SU-DHL-6 (cell line): Measurements from ENCODE around the gene RAP1GAP.

Source experiments
- H2AFZ ChIP-seq: fragments of 200-600 bp; sonication (generic); 2 replicates; pipeline ENCODE4 v1.6.1; 2014; ENCODE audit warnings: low read depth, mild to moderate bottlenecking, moderate library complexity, mixed read lengths, antibody characterized with exemption, low read length; ENCODE audit not compliant: severe bottlenecking
- H3F3A ChIP-seq: fragments of 200-600 bp; shearing (Covaris generic); 2 replicates; pipeline ENCODE4 v1.6.0; 2016; ENCODE audit warnings: antibody characterized with exemption, mild to moderate bottlenecking; ENCODE audit not compliant: insufficient read depth
- H3K27ac ChIP-seq: fragments of 200-600 bp; sonication (generic); 2 replicates; pipeline ENCODE4 v1.5.1; 2016; ENCODE audit warnings: low read depth, mild to moderate bottlenecking, low read length, moderate library complexity, mixed read lengths
- H3K27me3 ChIP-seq: fragments of 200-600 bp; sonication (generic), shearing (Covaris generic); 2 replicates; pipeline ENCODE4 v1.6.0; 2014; ENCODE audit warnings: mild to moderate bottlenecking, low read length
- H3K36me3 ChIP-seq: fragments of 200-600 bp; sonication (generic); 2 replicates; pipeline ENCODE4 v1.6.1; 2014; ENCODE audit warnings: mild to moderate bottlenecking, low read length, mixed read lengths
- H3K4me2 ChIP-seq: fragments of 300-600, 200-600 bp; shearing (Covaris generic), sonication (generic); 2 replicates; pipeline ENCODE4 v1.6.0; 2014; ENCODE audit warnings: low read length, low read depth, mild to moderate bottlenecking; ENCODE audit not compliant: poor library complexity, severe bottlenecking
- H3K4me3 ChIP-seq: fragments of 200-600 bp; sonication (generic); 2 replicates; pipeline ENCODE4 v1.5.1; 2014; ENCODE audit warnings: antibody characterized with exemption, low read length, mild to moderate bottlenecking, mixed read lengths; ENCODE audit not compliant: insufficient read depth, poor library complexity, severe bottlenecking
- H3K79me2 ChIP-seq: fragments of 200-600 bp; sonication (generic); 2 replicates; pipeline ENCODE4 v1.6.1; 2014; ENCODE audit warnings: mild to moderate bottlenecking, low read length, moderate library complexity; ENCODE audit not compliant: insufficient read depth
- H3K9ac ChIP-seq: fragments of 200-600 bp; sonication (generic); 2 replicates; pipeline ENCODE4 v1.7.0; 2014; ENCODE audit warnings: mild to moderate bottlenecking, low read length
- H3K9me2 ChIP-seq: fragments of 200-600 bp; sonication (generic); replicated peaks from 2 replicates; pipeline ENCODE4 v1.6.1; 2014; ENCODE audit warnings: low read length; ENCODE audit not compliant: insufficient read depth
- H3K9me3 ChIP-seq: fragments of 200-600 bp; sonication (generic); 2 replicates; pipeline ENCODE4 v1.6.1; 2014; ENCODE audit warnings: low read length, mixed read lengths; ENCODE audit not compliant: insufficient read depth
- H4K20me1 ChIP-seq: fragments of 200-600 bp; sonication (generic); 2 replicates; pipeline ENCODE4 v1.6.1; 2014; ENCODE audit warnings: low read depth, mild to moderate bottlenecking, antibody characterized with exemption, low read length, moderate library complexity, mixed read lengths
- EZH2phosphoT487 ChIP-seq: fragments of 200-600 bp; sonication (generic), shearing (Covaris generic); conservative IDR thresholded peaks from 2 replicates; pipeline ENCODE4 v1.6.1; 2018; ENCODE audit warnings: mild to moderate bottlenecking, antibody characterized with exemption, low read length, moderate library complexity, mixed read lengths
- TF ChIP-seq, protein P1 (sequence below): fragments of 200-600 bp; sonication (generic); IDR thresholded peaks from one replicate; pipeline ENCODE4 v1.5.1; 2017; ENCODE audit warnings: antibody characterized with exemption, mild to moderate bottlenecking, low read length, moderate library complexity; ENCODE audit not compliant: insufficient read depth, poor library complexity, severe bottlenecking

Gene RAP1GAP

DNA sequence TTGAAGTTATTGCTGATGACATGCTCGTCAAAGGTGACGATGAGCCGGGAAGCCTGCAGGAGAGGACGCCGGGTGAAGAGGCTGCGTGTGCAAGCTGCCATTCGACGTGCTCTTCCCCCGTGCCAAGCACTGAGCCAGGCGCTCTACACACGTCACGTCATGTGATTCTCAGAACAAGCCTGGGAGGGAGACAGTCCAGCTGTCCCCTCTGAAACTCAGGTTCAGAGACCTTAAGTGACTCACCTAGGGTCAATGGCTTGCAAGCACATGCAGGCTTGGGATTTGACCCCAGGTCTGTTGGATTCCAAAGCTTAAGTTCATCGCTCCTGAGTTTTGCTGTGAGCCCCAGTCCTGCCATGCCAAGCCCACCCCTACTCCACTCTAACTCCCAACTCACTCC lies 57.1 kb downstream of the RAP1GAP start:
- Histone ChIP-seq H3K4me2 (no peak overlapping the region), H3K79me2 (no peaks in the 10 kb centered on the region), H2AFZ (no peak overlapping the region), H3K9me2 (no peaks in the 10 kb centered on the region), H3K36me3 (no peaks in the 10 kb centered on the region), H3K4me3 (no peak overlapping the region), H3K9ac (no peak overlapping the region), H4K20me1 (no peaks in the 10 kb centered on the region), H3F3A (no peaks in the 10 kb centered on the region), H3K9me3 (no peaks in the 10 kb centered on the region), H3K27ac (no peak overlapping the region), H3K27me3 (no peaks in the 10 kb centered on the region)
- TF ChIP-seq EZH2phosphoT487: no peak
- TF ChIP-seq, protein P1, sequence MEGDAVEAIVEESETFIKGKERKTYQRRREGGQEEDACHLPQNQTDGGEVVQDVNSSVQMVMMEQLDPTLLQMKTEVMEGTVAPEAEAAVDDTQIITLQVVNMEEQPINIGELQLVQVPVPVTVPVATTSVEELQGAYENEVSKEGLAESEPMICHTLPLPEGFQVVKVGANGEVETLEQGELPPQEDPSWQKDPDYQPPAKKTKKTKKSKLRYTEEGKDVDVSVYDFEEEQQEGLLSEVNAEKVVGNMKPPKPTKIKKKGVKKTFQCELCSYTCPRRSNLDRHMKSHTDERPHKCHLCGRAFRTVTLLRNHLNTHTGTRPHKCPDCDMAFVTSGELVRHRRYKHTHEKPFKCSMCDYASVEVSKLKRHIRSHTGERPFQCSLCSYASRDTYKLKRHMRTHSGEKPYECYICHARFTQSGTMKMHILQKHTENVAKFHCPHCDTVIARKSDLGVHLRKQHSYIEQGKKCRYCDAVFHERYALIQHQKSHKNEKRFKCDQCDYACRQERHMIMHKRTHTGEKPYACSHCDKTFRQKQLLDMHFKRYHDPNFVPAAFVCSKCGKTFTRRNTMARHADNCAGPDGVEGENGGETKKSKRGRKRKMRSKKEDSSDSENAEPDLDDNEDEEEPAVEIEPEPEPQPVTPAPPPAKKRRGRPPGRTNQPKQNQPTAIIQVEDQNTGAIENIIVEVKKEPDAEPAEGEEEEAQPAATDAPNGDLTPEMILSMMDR: no peak

DNA sequence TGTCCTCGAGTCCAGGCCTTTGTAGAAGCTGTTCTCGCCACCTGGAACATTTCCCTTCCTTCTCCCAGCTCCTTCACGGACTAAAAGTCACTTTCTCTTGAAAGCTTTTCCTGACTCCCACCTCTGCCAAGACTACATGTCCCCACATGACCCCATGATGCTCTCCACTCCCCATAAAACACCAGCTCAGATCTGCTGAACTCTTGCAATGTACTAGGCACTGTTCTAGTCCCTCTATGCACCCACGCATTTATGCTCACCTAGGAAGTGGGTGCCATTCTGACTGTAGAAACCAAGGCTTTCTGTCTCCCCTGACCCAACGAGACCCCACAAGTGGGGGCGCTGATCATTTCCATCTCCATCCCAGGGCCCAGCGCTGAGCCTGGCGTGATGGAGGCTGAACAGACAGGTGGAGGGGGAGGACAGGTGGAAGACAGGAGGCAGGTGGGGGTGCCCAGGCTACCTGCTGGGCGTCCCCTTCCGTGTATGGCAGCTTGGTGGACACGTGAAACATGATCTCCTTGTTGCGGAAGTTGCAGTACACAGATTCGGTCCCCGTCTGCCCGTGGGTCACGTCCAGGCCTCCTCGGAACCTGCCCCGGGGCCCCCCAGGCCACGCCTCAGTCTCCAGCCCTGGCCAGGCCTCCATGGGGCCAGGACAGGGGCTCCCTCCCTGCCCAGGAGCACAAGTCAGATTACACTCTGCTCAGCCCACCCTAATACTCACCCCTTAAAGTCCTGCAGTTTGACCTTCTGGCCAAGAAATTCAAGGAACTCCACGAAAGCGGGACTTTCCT lies 58.0 kb downstream of the RAP1GAP start:
- Histone ChIP-seq H3K9me2 (no peaks in the 10 kb centered on the region), H3F3A (no peaks in the 10 kb centered on the region), H3K27me3 (no peaks in the 10 kb centered on the region), H2AFZ (no peak overlapping the region), H3K79me2 (no peaks in the 10 kb centered on the region), H3K9ac (no peak overlapping the region), H4K20me1 (no peaks in the 10 kb centered on the region), H3K4me3 (no peak overlapping the region), H3K27ac (no peak overlapping the region), H3K9me3 (no peaks in the 10 kb centered on the region), H3K4me2 (no peak overlapping the region), H3K36me3 (no peaks in the 10 kb centered on the region)
- TF ChIP-seq, protein P1: no peak

GRCh38 chr1:21610027-21610426 lies 59.1 kb downstream of the RAP1GAP start:
- H3K4me3 ChIP-seq: no peak overlapping the region
- no peaks in the 10 kb centered on the region for H4K20me1 ChIP-seq
- H3K27ac ChIP-seq: no peak overlapping the region
- H3K9ac ChIP-seq: no peak overlapping the region
- H3K27me3 ChIP-seq: no peaks in the 10 kb centered on the region
- no peak for TF ChIP-seq EZH2phosphoT487
- TF ChIP-seq, protein P1: no peak
- no peak overlapping the region for H2AFZ ChIP-seq
- no peaks in the 10 kb centered on the region for H3K9me3 ChIP-seq
- no peaks in the 10 kb centered on the region for H3K79me2 ChIP-seq
- no peaks in the 10 kb centered on the region for H3K9me2 ChIP-seq
- H3K36me3 ChIP-seq: no peaks in the 10 kb centered on the region
- H3K4me2 ChIP-seq: no peak overlapping the region
- no peaks in the 10 kb centered on the region for H3F3A ChIP-seq
